HCT116 (cell line): ENCODE results near the gene TIPARP. TPM values are rescaled to one million over a fixed set of nuclear protein-coding genes. Genes with fewer than 3 reads are reported as not detected.
A peak's percentile ranks its signal among the peaks of the same experiment; 100 is the strongest.
"Not testable (repeated sequence)": the region's sequence is repeated elsewhere in the genome, so short reads cannot be mapped to it uniquely, and the experiment has no call there.

ENCODE experiments used
- ATAC-seq: fragments of 200-7000 bp; cut with Tn5 transposase; 2 replicates; pipeline ENCODE4 v1.9.1; 2020; ENCODE audit warnings: mild to moderate bottlenecking, moderate library complexity
- BruUV-seq: library from RNA; stranded (reverse); fragments of 400-500 nt; replicated peaks from 2 replicates; lab custom pipeline; 2021; lab: Mats Ljungman, UMichigan
- CTCF ChIA-PET: fragments of 300-600 bp; sonication (Branson Sonifier 250); formaldehyde crosslinking; loops from one replicate; lab custom pipeline; 2021; ENCODE audit warnings: antibody characterized with exemption; lab: Charles Lee
- POLR2A ChIA-PET: fragments of 300-600, 350-600 bp; sonication (Branson Sonifier 250); formaldehyde crosslinking; loops from one replicate; lab custom pipeline; 2021; ENCODE audit warnings: antibody characterized with exemption; lab: Charles Lee
- RAD21 ChIA-PET, 2 experiments: fragments of 300-600 bp; sonication (Branson Sonifier 250); formaldehyde crosslinking; loops; one replicate each; lab custom pipeline; 2023; ENCODE audit warnings: low total read pairs in 2 of 2; ENCODE audit not compliant: uncharacterized antibody in 2 of 2, unreplicated experiment in 2 of 2, low non-redundant PET in 1 of 2; lab: Charles Lee
- DNase-seq: peaks from one replicate; pipeline ENCODE4 v3.0.0-alpha.2; 2010; ENCODE audit warnings: low read depth, low spot score
- H2AFZ ChIP-seq: fragments of 200-600 bp; shearing (Covaris generic), sonication (generic); 2 replicates; pipeline ENCODE4 v1.6.1; 2017; ENCODE audit warnings: low read depth, mixed run types, mixed read lengths, antibody characterized with exemption, low read length; ENCODE audit not compliant: poor library complexity, severe bottlenecking
- H3K27ac ChIP-seq: 2 replicates; pipeline ENCODE4 v1.5.1; 2012; ENCODE audit warnings: low read depth, low read length
- H3K27me3 ChIP-seq: fragments of 200-600 bp; sonication (generic); 2 replicates; pipeline ENCODE4 v1.6.1; 2016; ENCODE audit warnings: mixed run types, low read length, mixed read lengths; ENCODE audit not compliant: insufficient read depth
- H3K36me3 ChIP-seq, 2 experiments: fragments of 200-500 bp in 1 of 2; fragments of 200-600 bp in 1 of 2; sonication (Bioruptor generic) in 1 of 2; sonication (generic) in 1 of 2; 2 replicates each; pipeline versions ENCODE4 v1.5.1 to v1.6.1; 2014 to 2016; ENCODE audit warnings: low read length in 2 of 2, inconsistent platforms in 1 of 2, mixed read lengths in 1 of 2, mixed run types in 1 of 2; ENCODE audit not compliant: insufficient read depth in 2 of 2, control insufficient read depth in 1 of 2
- H3K4me1 ChIP-seq, 2 experiments: fragments of 200-600 bp in 1 of 2; sonication (generic) in 1 of 2; 2 replicates each; pipeline versions ENCODE4 v1.5.1 to v1.6.1; 2012 to 2017; ENCODE audit warnings: low read length in 2 of 2, inconsistent platforms in 1 of 2, mild to moderate bottlenecking in 1 of 2, mixed read lengths in 1 of 2, mixed run types in 1 of 2, moderate library complexity in 1 of 2; ENCODE audit not compliant: insufficient read depth in 2 of 2, control insufficient read depth in 1 of 2
- H3K4me2 ChIP-seq: fragments of 200-600 bp; sonication (generic); 2 replicates; pipeline ENCODE4 v1.6.1; 2017; ENCODE audit warnings: mixed run types, low read length, mixed read lengths
- H3K4me3 ChIP-seq, 2 experiments: fragments of 200-600 bp in 1 of 2; sonication (generic) in 1 of 2; replicated peaks in 1 of 2; 2 replicates each; pipeline ENCODE4 v1.5.1; 2011 to 2016; ENCODE audit warnings: low read length in 2 of 2, control low read depth in 1 of 2, low read depth in 1 of 2, mild to moderate bottlenecking in 1 of 2, mixed read lengths in 1 of 2, mixed run types in 1 of 2
- H3K79me2 ChIP-seq: fragments of 200-600 bp; sonication (generic); 2 replicates; pipeline ENCODE4 v1.6.1; 2017; ENCODE audit warnings: mild to moderate bottlenecking, mixed run types, low read length, moderate library complexity, mixed read lengths; ENCODE audit not compliant: insufficient read depth
- H3K9ac ChIP-seq: fragments of 200-600 bp; sonication (generic); 2 replicates; pipeline ENCODE4 v1.6.1; 2016; ENCODE audit warnings: low read length, mixed read lengths
- H3K9me2 ChIP-seq: fragments of 200-600 bp; sonication (generic), shearing (Covaris generic); 2 replicates; pipeline ENCODE4 v1.6.1; 2017; ENCODE audit warnings: mixed run types, mild to moderate bottlenecking, moderate library complexity; ENCODE audit not compliant: insufficient read depth
- H3K9me3 ChIP-seq, 2 experiments: fragments of 200-500 bp in 1 of 2; fragments of 200-600 bp in 1 of 2; sonication (Bioruptor generic) in 1 of 2; sonication (generic) in 1 of 2; 2 replicates each; pipeline ENCODE4 v1.6.1; 2014 to 2017; ENCODE audit warnings: low read length in 2 of 2, mixed read lengths in 2 of 2, inconsistent platforms in 1 of 2, low read depth in 1 of 2, mild to moderate bottlenecking in 1 of 2, mixed run types in 1 of 2, moderate library complexity in 1 of 2; ENCODE audit not compliant: control insufficient read depth in 1 of 2, insufficient read depth in 1 of 2
- H4K20me1 ChIP-seq: fragments of 200-600 bp; sonication (generic), shearing (Covaris generic); 2 replicates; pipeline ENCODE4 v1.6.1; 2017; ENCODE audit warnings: mixed run types, mild to moderate bottlenecking, moderate library complexity; ENCODE audit not compliant: insufficient read depth
- EGR1 ChIP-seq: IDR thresholded peaks from 2 replicates; pipeline ENCODE4 v1.6.1; 2012; ENCODE audit warnings: low read depth
- EZH2 ChIP-seq: fragments of 200-600 bp; sonication (generic); IDR thresholded peaks from 2 replicates; pipeline ENCODE4 v1.6.1; 2017; ENCODE audit warnings: antibody characterized with exemption, mixed run types
- EZH2phosphoT487 ChIP-seq: fragments of 200-600 bp; IDR thresholded peaks from 2 replicates; pipeline ENCODE4 v1.6.1; 2018; ENCODE audit warnings: antibody characterized with exemption, borderline replicate concordance
- FOSL1 ChIP-seq: IDR thresholded peaks from 2 replicates; pipeline ENCODE4 v1.6.1; 2012; ENCODE audit warnings: low read depth
- POLR2AphosphoS5 ChIP-seq: IDR thresholded peaks from 2 replicates; pipeline ENCODE4 v1.6.1; 2011; ENCODE audit warnings: mild to moderate bottlenecking, low read depth, low read length, moderate library complexity
- TCF7L2 ChIP-seq: IDR thresholded peaks from 2 replicates; pipeline ENCODE4 v1.7.0; 2011; ENCODE audit warnings: borderline replicate concordance, inconsistent platforms; ENCODE audit not compliant: insufficient read depth, insufficient read length; ENCODE audit errors: extremely low read depth
- YY1 ChIP-seq: IDR thresholded peaks from 2 replicates; pipeline ENCODE4 v1.6.1; 2011; ENCODE audit warnings: low read length, low read depth, moderate library complexity, mild to moderate bottlenecking; ENCODE audit not compliant: insufficient replicate concordance; ENCODE audit errors: extremely low read depth
- ZFX ChIP-seq: fragments of 450-650 bp; IDR thresholded peaks from 2 replicates; pipeline ENCODE4 v1.6.1; 2017
- intact Hi-C: fragments of 100-400 bp; cut with micrococcal nuclease; formaldehyde crosslinking; loops from 2 replicates; pipeline ENCODE4 v1.10.0; 2022
- total RNA-seq: library from RNA; stranded (reverse); gene quantifications from one replicate; pipeline ENCODE4 v1.2.1, GENCODE V29; 2021; ENCODE audit not compliant: unreplicated experiment
- TF ChIP-seq, protein P1 (sequence below): IDR thresholded peaks from 2 replicates; pipeline ENCODE4 v1.6.1; 2012
- TF ChIP-seq, protein P2 (sequence below), 3 experiments: fragments of 200-600 bp in 1 of 3; sonication (generic) in 1 of 3; IDR thresholded peaks in 2 of 3; conservative IDR thresholded peaks in 1 of 3; 2 replicates each; pipeline ENCODE4 v1.5.1; 2012 to 2017; ENCODE audit warnings: low read depth in 2 of 3, low read length in 2 of 3, antibody characterized with exemption in 1 of 3, borderline replicate concordance in 1 of 3, control low read depth in 1 of 3, mild to moderate bottlenecking in 1 of 3, mixed read lengths in 1 of 3, mixed run types in 1 of 3, moderate library complexity in 1 of 3; ENCODE audit not compliant: insufficient read depth in 1 of 3
- TF ChIP-seq, protein P3 (sequence below): IDR thresholded peaks from 2 replicates; pipeline ENCODE4 v1.6.1; 2012

The TIPARP gene
- total RNA-seq, 1 experiment from 2014 or later = 51.3 TPM

DNA sequence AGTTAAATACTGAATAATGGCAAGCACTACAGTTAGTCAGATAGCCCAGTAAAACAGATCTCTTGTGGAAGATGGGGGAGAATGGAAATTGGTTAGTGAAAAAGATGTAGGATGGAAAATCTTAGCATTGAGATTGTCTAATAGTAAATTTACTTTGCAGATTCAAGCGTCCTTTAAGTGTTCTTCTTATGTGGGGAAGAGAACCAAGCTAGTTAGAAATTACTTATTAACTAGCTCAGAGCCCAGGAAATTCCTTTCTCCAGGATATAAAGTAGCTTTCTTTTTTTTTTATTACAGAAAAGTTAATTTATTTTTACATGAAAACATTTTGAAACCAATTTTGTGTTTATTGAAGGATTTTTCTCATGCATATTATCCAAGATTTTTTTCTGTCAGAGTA is 36.7 kb downstream of the TIPARP start:
- H3K27ac ChIP-seq = no peak overlapping the region
- H3K4me3 ChIP-seq = no peak overlapping the region
- TF ChIP-seq YY1 = no peak
- TF ChIP-seq POLR2AphosphoS5 = no peak
- no peak for TF ChIP-seq ZFX
- TF ChIP-seq, protein P1, sequence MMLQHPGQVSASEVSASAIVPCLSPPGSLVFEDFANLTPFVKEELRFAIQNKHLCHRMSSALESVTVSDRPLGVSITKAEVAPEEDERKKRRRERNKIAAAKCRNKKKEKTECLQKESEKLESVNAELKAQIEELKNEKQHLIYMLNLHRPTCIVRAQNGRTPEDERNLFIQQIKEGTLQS = no peak
- TF ChIP-seq EZH2phosphoT487 = no peak
- TF ChIP-seq FOSL1 = no peak
- TF ChIP-seq EZH2 = no peak
- TF ChIP-seq, protein P2, sequence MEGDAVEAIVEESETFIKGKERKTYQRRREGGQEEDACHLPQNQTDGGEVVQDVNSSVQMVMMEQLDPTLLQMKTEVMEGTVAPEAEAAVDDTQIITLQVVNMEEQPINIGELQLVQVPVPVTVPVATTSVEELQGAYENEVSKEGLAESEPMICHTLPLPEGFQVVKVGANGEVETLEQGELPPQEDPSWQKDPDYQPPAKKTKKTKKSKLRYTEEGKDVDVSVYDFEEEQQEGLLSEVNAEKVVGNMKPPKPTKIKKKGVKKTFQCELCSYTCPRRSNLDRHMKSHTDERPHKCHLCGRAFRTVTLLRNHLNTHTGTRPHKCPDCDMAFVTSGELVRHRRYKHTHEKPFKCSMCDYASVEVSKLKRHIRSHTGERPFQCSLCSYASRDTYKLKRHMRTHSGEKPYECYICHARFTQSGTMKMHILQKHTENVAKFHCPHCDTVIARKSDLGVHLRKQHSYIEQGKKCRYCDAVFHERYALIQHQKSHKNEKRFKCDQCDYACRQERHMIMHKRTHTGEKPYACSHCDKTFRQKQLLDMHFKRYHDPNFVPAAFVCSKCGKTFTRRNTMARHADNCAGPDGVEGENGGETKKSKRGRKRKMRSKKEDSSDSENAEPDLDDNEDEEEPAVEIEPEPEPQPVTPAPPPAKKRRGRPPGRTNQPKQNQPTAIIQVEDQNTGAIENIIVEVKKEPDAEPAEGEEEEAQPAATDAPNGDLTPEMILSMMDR (IDR thresholded peaks at IDR 0.05 in 2 of 3, conservative IDR thresholded peaks at IDR 0.05 in 1 of 3; ENCODE audit: borderline replicate concordance in 1 of 3, insufficient read depth in 1 of 3, low read depth in 2 of 3, low read length in 2 of 3) = no peak
- TF ChIP-seq, protein P3, sequence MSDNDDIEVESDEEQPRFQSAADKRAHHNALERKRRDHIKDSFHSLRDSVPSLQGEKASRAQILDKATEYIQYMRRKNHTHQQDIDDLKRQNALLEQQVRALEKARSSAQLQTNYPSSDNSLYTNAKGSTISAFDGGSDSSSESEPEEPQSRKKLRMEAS = no peak
- TF ChIP-seq EGR1 = no peak
- no peak for TF ChIP-seq TCF7L2
- H2AFZ ChIP-seq = no peak overlapping the region
- no TSS peak for BruUV-seq
- RAD21 ChIA-PET = no interaction called here
- peaks cover 10% of the 10 kb centered on the region for H3K79me2 ChIP-seq
- H3K36me3 ChIP-seq = peaks cover 17% of the 10 kb centered on the region in 2 experiments; a peak in 3 of 4 replicates
- DNase-seq = no peak
- H3K4me1 ChIP-seq = peaks cover 0 to 5% of the 10 kb centered on the region in 2 experiments; a peak in 1 of 4 replicates
- ATAC-seq = no peak
- POLR2A ChIA-PET = no interaction called here
- CTCF ChIA-PET = no interaction called here
- H4K20me1 ChIP-seq = no peaks in the 10 kb centered on the region
- intact Hi-C loops = no loop called here
- no peaks in the 10 kb centered on the region for H3K9me2 ChIP-seq
- no peak overlapping the region for H3K9ac ChIP-seq
- H3K9me3 ChIP-seq = no peaks in the 10 kb centered on the region
- H3K27me3 ChIP-seq = no peaks in the 10 kb centered on the region
- H3K4me2 ChIP-seq = no peak overlapping the region

DNA sequence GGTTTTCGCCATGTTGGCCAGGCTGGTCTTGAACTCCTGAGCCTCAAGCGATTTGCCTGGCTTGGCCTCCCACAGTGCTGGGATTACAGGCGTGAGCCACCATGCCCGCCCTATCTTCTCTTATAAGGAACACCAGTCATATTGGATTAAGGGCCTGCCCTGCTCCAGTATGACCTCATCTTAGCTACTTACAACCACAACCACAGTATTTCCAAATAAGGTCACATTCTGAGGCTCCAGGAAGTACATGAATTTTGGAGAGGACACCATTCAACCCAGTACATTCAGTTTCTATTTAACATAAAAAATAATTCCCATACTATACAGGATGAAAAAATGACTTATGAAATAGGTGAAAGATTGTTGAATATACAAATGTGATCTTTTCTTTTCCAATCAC is 37.6 kb downstream of the TIPARP start:
- intact Hi-C loops, CTCF ChIA-PET, H3K79me2 ChIP-seq, H4K20me1 ChIP-seq, H2AFZ ChIP-seq, RAD21 ChIA-PET, H3K4me3 ChIP-seq, BruUV-seq, H3K27me3 ChIP-seq, DNase-seq, H3K9me3 ChIP-seq, POLR2A ChIA-PET, H3K4me2 ChIP-seq, H3K27ac ChIP-seq, H3K9me2 ChIP-seq, H3K9ac ChIP-seq, H3K4me1 ChIP-seq: not testable (repeated sequence)
- peak; percentile 65 for ATAC-seq
- H3K36me3 ChIP-seq = peaks cover 14 to 17% of the 10 kb centered on the region in 2 experiments; a peak in 3 of 4 replicates
